K562 (cell line): ENCODE data around the gene P2RY14. TPM values are rescaled to one million over a fixed set of nuclear protein-coding genes. Genes with fewer than 3 reads are reported as not detected.

Experiments
- ATAC-seq: fragments of 200-7000 bp; cut with Tn5 transposase; 3 replicates; pipeline ENCODE4 v1.9.1; 2020; ENCODE audit warnings: moderate library complexity
- BruUV-seq: library from RNA; stranded (reverse); fragments of 400-500 nt; replicated peaks from 2 replicates; lab custom pipeline; 2021; lab: Mats Ljungman, UMichigan
- CTCF ChIA-PET: fragments of 300-600 bp; formaldehyde crosslinking; extraction: SDS; loops from one replicate; lab custom pipeline; 2021; ENCODE audit warnings: low intra/inter-chr PET ratio; lab: Yijun Ruan, JAX
- POLR2A ChIA-PET: fragments of 300-600, 350-650 bp; sonication (Branson Sonifier 250); formaldehyde crosslinking; extraction: SDS; loops from one replicate; lab custom pipeline; 2021; ENCODE audit warnings: antibody characterized with exemption, inconsistent platforms; lab: Yijun Ruan, JAX
- DNase-seq, 4 experiments: peaks; one replicate each; pipeline versions ENCODE4 v3.0.0 to v3.0.0-alpha.2; 2011 to 2018; ENCODE audit warnings: low spot score in 3 of 4, mixed read lengths in 3 of 4; ENCODE audit errors: extremely low read depth in 1 of 4
- FAIRE-seq: peaks from 2 replicates; lab custom pipeline; 2011; peaks lifted over from hg19 to GRCh38; lab: Jason Lieb, UNC
- H2AFZ ChIP-seq: 2 replicates; pipeline ENCODE4 v1.6.0; 2011; ENCODE audit warnings: low read depth, low read length, control low read depth, inconsistent platforms
- H3K27ac ChIP-seq: fragments of 200-600 bp; 3 replicates; pipeline ENCODE4 v1.8.0; 2011; ENCODE audit warnings: low read depth, mild to moderate bottlenecking, control low read depth, inconsistent platforms, low read length, moderate library complexity, mixed read lengths; ENCODE audit errors: extremely low read depth
- H3K27me3 ChIP-seq, 2 experiments: fragments of 300-600 bp in 1 of 2; 2 replicates in 1 of 2; 3 replicates in 1 of 2; pipeline versions ENCODE4 v1.6.0 to v1.8.0; 2011; ENCODE audit warnings: inconsistent platforms in 2 of 2, low read length in 2 of 2, mild to moderate bottlenecking in 1 of 2, mixed read lengths in 1 of 2, moderate library complexity in 1 of 2; ENCODE audit not compliant: control insufficient read depth in 2 of 2, insufficient read depth in 2 of 2
- H3K36me3 ChIP-seq: fragments of 300-600 bp; 3 replicates; pipeline ENCODE4 v1.8.0; 2011; ENCODE audit warnings: mild to moderate bottlenecking, low read length, inconsistent platforms; ENCODE audit not compliant: control insufficient read depth, insufficient read depth
- H3K4me1 ChIP-seq, 2 experiments: fragments of 200-600 bp in 1 of 2; replicated peaks in 1 of 2; 2 replicates in 1 of 2; 3 replicates in 1 of 2; pipeline versions ENCODE4 v1.5.1 to v1.8.0; 2011; ENCODE audit warnings: inconsistent platforms in 2 of 2, low read length in 2 of 2, mild to moderate bottlenecking in 1 of 2, mixed read lengths in 1 of 2, moderate library complexity in 1 of 2; ENCODE audit not compliant: control insufficient read depth in 2 of 2, insufficient read depth in 2 of 2
- H3K4me2 ChIP-seq: 2 replicates; pipeline ENCODE4 v1.6.1; 2011; ENCODE audit warnings: low read length, control low read depth, inconsistent platforms, mixed read lengths; ENCODE audit not compliant: insufficient read depth
- H3K4me3 ChIP-seq: fragments of 200-600 bp; sonication (generic), shearing (Covaris generic); 2 replicates; pipeline ENCODE4 v1.5.1; 2016; ENCODE audit warnings: control low read depth, inconsistent platforms
- H3K79me2 ChIP-seq: fragments of 200-600 bp; 3 replicates; pipeline ENCODE4 v1.8.0; 2011; ENCODE audit warnings: low read length, inconsistent platforms; ENCODE audit not compliant: control insufficient read depth, insufficient read depth
- H3K9ac ChIP-seq, 2 experiments: 2 replicates each; pipeline versions ENCODE4 v1.6.0 to v1.6.1; 2011; ENCODE audit warnings: low read depth in 2 of 2, low read length in 2 of 2, control low read depth in 1 of 2, inconsistent platforms in 1 of 2, mild to moderate bottlenecking in 1 of 2, mixed read lengths in 1 of 2; ENCODE audit not compliant: insufficient read depth in 1 of 2
- H3K9me1 ChIP-seq: one replicate; pipeline ENCODE4 v1.6.0; 2011; ENCODE audit warnings: inconsistent platforms, mild to moderate bottlenecking, low read length, moderate library complexity; ENCODE audit not compliant: control insufficient read depth, insufficient read depth
- H3K9me3 ChIP-seq: replicated peaks from 2 replicates; pipeline ENCODE4 v1.5.1; 2011; ENCODE audit warnings: low read depth, low read length, inconsistent platforms; ENCODE audit not compliant: control insufficient read depth, insufficient read depth
- H4K20me1 ChIP-seq: replicated peaks from 2 replicates; pipeline ENCODE4 v1.6.1; 2011; ENCODE audit warnings: low read length, inconsistent platforms, mixed read lengths; ENCODE audit not compliant: control insufficient read depth, insufficient read depth
- DDX20 ChIP-seq: fragments of 450-650 bp; IDR thresholded peaks from 2 replicates; pipeline ENCODE4 v1.6.1; 2016; ENCODE audit warnings: missing genetic modification characterization, low read depth, mild to moderate bottlenecking, missing compliant biosample characterization, moderate library complexity
- GABPA ChIP-seq: fragments of 200-800 bp; sonication (Bioruptor generic); conservative IDR thresholded peaks from 2 replicates; pipeline ENCODE4 v1.6.1; 2016; ENCODE audit warnings: low read depth, missing genetic modification characterization, missing compliant biosample characterization
- PHTF2 ChIP-seq: fragments of 250-450 bp; sonication (Bioruptor Pico); IDR thresholded peaks from 2 replicates; pipeline ENCODE4 v1.5.0; 2021; ENCODE audit warnings: mild to moderate bottlenecking
- RBM17 ChIP-seq: fragments of 200-400 bp; formaldehyde crosslinking; IDR thresholded peaks from 2 replicates; pipeline ENCODE4 v1.6.1; 2017; ENCODE audit warnings: low read depth, mild to moderate bottlenecking, low read length, borderline replicate concordance
- TCF7L2 ChIP-seq: fragments of 150-350 bp; IDR thresholded peaks from 2 replicates; pipeline ENCODE4 v1.6.1; 2016; ENCODE audit warnings: low read depth, mild to moderate bottlenecking, low read length, moderate library complexity
- USF2 ChIP-seq: sonication (generic); formaldehyde crosslinking; IDR thresholded peaks from 2 replicates; pipeline ENCODE4 v1.5.0; 2020; ENCODE audit warnings: missing genetic modification reagents
- ZNF146 ChIP-seq: IDR thresholded peaks from one replicate; pipeline ENCODE4 v1.6.1; 2018; ENCODE audit warnings: missing compliant biosample characterization; ENCODE audit not compliant: unreplicated experiment
- ZNF584 ChIP-seq: fragments of 200-800 bp; sonication (Bioruptor generic); IDR thresholded peaks from 2 replicates; pipeline ENCODE4 v1.6.1; 2016; ENCODE audit warnings: low read depth, mild to moderate bottlenecking, missing genetic modification characterization, missing compliant biosample characterization
- WGBS: fragments of 100-300 bp; shearing (Covaris generic); methylation state at CpG from one replicate; pipeline ENCODE4 v1.1.6; 2016; ENCODE audit warnings: low coverage, mixed read lengths; ENCODE audit not compliant: insufficient coverage; ENCODE audit errors: missing lambda C conversion rate; 5-methylcytosine and 5-hydroxymethylcytosine counted together
- in situ Hi-C: fragments of 300-500 bp; cut with MboI; formaldehyde crosslinking; loops from 4 replicates; pipeline ENCODE4 v1.15.0; 2018; ENCODE audit warnings: inconsistent platforms, mixed read lengths
- intact Hi-C: fragments of 100-400 bp; cut with micrococcal nuclease; formaldehyde crosslinking; loops from 2 replicates; pipeline ENCODE4 v1.14.2; 2022
- polyA plus RNA-seq, 8 experiments: library from polyadenylated mRNA; depleted of rRNA in 4 of 8; stranded (reverse) in 5 of 8; unstranded in 3 of 8; fragments of >200 nt; fragmentation: Nextera tagmentation in 2 of 8; fragmentation: Illumina TruSeq in 1 of 8; extraction: Ambion mirVana in 2 of 8; extraction: Trizol in 1 of 8; gene quantifications; 2 replicates each; pipeline versions ENCODE4 v1.2.1 to v1.2.3, GENCODE V29; 2011 to 2014; ENCODE audit warnings: inconsistent platforms in 1 of 8, missing spikeins in 1 of 8
- total RNA-seq, 7 experiments: library from RNA; depleted of rRNA in 6 of 7; stranded (reverse); fragments of >200 nt in 6 of 7; fragmentation: Illumina TruSeq in 2 of 7; extraction: Trizol in 2 of 7; gene quantifications; 2 replicates each; pipeline versions ENCODE4 v1.2.1 to v1.2.3, GENCODE V29; 2011 to 2021; ENCODE audit warnings: low replicate concordance in 1 of 7
- TF ChIP-seq, protein P1 (sequence below): IDR thresholded peaks from 2 replicates; pipeline ENCODE4 v1.6.1; 2011; ENCODE audit warnings: borderline replicate concordance, low read depth, mild to moderate bottlenecking, moderate library complexity, low read length; ENCODE audit not compliant: insufficient read depth, poor library complexity, severe bottlenecking
- TF ChIP-seq, protein P2 (sequence below): sonication (generic); formaldehyde crosslinking; IDR thresholded peaks from 2 replicates; pipeline ENCODE4 v1.8.1; 2023; ENCODE audit warnings: missing genetic modification reagents, mild to moderate bottlenecking, borderline replicate concordance

Gene P2RY14
- total and polyA plus RNA-seq, 9 of the 15 experiments (the other 6 are each of a cell fraction or from before 2014, with no cell fraction given), result not detected

- TF ChIP-seq, protein P1, sequence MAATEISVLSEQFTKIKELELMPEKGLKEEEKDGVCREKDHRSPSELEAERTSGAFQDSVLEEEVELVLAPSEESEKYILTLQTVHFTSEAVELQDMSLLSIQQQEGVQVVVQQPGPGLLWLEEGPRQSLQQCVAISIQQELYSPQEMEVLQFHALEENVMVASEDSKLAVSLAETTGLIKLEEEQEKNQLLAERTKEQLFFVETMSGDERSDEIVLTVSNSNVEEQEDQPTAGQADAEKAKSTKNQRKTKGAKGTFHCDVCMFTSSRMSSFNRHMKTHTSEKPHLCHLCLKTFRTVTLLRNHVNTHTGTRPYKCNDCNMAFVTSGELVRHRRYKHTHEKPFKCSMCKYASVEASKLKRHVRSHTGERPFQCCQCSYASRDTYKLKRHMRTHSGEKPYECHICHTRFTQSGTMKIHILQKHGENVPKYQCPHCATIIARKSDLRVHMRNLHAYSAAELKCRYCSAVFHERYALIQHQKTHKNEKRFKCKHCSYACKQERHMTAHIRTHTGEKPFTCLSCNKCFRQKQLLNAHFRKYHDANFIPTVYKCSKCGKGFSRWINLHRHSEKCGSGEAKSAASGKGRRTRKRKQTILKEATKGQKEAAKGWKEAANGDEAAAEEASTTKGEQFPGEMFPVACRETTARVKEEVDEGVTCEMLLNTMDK, result no peak
- TF ChIP-seq USF2 (CRISPR knock-in tag) (no peak), GABPA (tag) (no peak)
These were observed 60.2 kb downstream of the P2RY14 start (continued) for GRCh38 chr3:151218136-151218535.

GRCh38 chr3:151216641-151217607, 61.4 kb downstream of the P2RY14 start:
- H3K79me2 ChIP-seq, result no peaks in the 10 kb centered on the region
- no peak overlapping the region for H3K4me2 ChIP-seq
- H3K4me3 ChIP-seq, result no peak overlapping the region
- in situ Hi-C loops (no loop called here), intact Hi-C loops (no loop called here)
- no peaks in the 10 kb centered on the region for H3K9me1 ChIP-seq
- no peak overlapping the region for H3K27ac ChIP-seq
- no peak for FAIRE-seq
- no peaks in the 10 kb centered on the region for H3K36me3 ChIP-seq
- BruUV-seq, result no TSS peak
- no peak for DNase-seq
- no peaks in the 10 kb centered on the region for H3K27me3 ChIP-seq
- H3K4me1 ChIP-seq, result no peaks in the 10 kb centered on the region
- ChIA-PET CTCF (no interaction called here), POLR2A (interaction anchor here (0.6 kb wide), 1 partner anchor 9 kb away, joined by 3 read pairs; no protein-coding TSS in a partner anchor)
- H3K9me3 ChIP-seq, result no peaks in the 10 kb centered on the region
- H3K9ac ChIP-seq, result no peak overlapping the region
- 0% methylated on average over 3 of the region's 3 CpGs for WGBS
- H4K20me1 ChIP-seq, result no peaks in the 10 kb centered on the region
- no peak for ATAC-seq
- no peak overlapping the region for H2AFZ ChIP-seq
- TF ChIP-seq TCF7L2 (no peak), PHTF2 (CRISPR knock-in tag) (no peak), ZNF584 (CRISPR knock-in tag) (no peak), DDX20 (no peak), RBM17 (no peak), ZNF146 (CRISPR knock-in tag) (no peak)
- TF ChIP-seq, protein P2, sequence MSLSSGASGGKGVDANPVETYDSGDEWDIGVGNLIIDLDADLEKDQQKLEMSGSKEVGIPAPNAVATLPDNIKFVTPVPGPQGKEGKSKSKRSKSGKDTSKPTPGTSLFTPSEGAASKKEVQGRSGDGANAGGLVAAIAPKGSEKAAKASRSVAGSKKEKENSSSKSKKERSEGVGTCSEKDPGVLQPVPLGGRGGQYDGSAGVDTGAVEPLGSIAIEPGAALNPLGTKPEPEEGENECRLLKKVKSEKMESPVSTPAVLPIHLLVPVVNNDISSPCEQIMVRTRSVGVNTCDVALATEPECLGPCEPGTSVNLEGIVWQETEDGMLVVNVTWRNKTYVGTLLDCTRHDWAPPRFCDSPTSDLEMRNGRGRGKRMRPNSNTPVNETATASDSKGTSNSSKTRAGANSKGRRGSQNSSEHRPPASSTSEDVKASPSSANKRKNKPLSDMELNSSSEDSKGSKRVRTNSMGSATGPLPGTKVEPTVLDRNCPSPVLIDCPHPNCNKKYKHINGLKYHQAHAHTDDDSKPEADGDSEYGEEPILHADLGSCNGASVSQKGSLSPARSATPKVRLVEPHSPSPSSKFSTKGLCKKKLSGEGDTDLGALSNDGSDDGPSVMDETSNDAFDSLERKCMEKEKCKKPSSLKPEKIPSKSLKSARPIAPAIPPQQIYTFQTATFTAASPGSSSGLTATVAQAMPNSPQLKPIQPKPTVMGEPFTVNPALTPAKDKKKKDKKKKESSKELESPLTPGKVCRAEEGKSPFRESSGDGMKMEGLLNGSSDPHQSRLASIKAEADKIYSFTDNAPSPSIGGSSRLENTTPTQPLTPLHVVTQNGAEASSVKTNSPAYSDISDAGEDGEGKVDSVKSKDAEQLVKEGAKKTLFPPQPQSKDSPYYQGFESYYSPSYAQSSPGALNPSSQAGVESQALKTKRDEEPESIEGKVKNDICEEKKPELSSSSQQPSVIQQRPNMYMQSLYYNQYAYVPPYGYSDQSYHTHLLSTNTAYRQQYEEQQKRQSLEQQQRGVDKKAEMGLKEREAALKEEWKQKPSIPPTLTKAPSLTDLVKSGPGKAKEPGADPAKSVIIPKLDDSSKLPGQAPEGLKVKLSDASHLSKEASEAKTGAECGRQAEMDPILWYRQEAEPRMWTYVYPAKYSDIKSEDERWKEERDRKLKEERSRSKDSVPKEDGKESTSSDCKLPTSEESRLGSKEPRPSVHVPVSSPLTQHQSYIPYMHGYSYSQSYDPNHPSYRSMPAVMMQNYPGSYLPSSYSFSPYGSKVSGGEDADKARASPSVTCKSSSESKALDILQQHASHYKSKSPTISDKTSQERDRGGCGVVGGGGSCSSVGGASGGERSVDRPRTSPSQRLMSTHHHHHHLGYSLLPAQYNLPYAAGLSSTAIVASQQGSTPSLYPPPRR (CRISPR knock-in tag), result no peak
